SK-N-DZ (cell line): ENCODE results near the gene MOB1B. TPM values are rescaled to one million over a fixed set of nuclear protein-coding genes. Genes with fewer than 3 reads are reported as not detected.
A peak's percentile ranks its signal among the peaks of the same experiment; 100 is the strongest.
"Not testable (repeated sequence)": the region's sequence is repeated elsewhere in the genome, so short reads cannot be mapped to it uniquely, and the experiment has no call there.

Experiments
- DNase-seq: peaks from one replicate; pipeline ENCODE4 v3.0.0-alpha.2; 2015; ENCODE audit warnings: low spot score
- polyA plus RNA-seq, 2 experiments: library from polyadenylated mRNA; depleted of rRNA; stranded (reverse); fragments of >200 nt; gene quantifications; 2 replicates each; pipeline ENCODE4 v1.2.3, GENCODE V29; 2014

MOB1B gene
- 8.5 and 11.0 TPM in 2 replicates for polyA plus RNA-seq (2014; cell fraction: cytosol; rRNA removed)
- 7.9 and 9.9 TPM in 2 replicates for polyA plus RNA-seq (2014; cell fraction: nucleus; rRNA removed)

- DNase-seq: peak; percentile 93
Observed at GRCh38 chr4:70901984-70902576, at the start of gene MOB1B. Gene MOB1B, plus strand, starts transcription at chr4:70902369. Its CDS starts 168 bp downstream, at chr4:70902537.

GRCh38 chr4:70855464-70855863 is 46.7 kb upstream of the MOB1B start:
- no peak for DNase-seq

- DNase-seq: no peak
Observed at GRCh38 chr4:70858454-70858853, 43.7 kb upstream of the MOB1B start.

GRCh38 chr4:70859066-70859465 is 43.1 kb upstream of the MOB1B start:
- no peak for DNase-seq

- no peak for DNase-seq
Observed at GRCh38 chr4:70863099-70863790, 38.9 kb upstream of the MOB1B start.

GRCh38 chr4:70868778-70869177 is 33.4 kb upstream of the MOB1B start:
- no peak for DNase-seq

- no peak for DNase-seq
Observed at GRCh38 chr4:70873216-70873615, 29.0 kb upstream of the MOB1B start.

GRCh38 chr4:70874268-70875156 is 27.7 kb upstream of the MOB1B start:
- no peak for DNase-seq

GRCh38 chr4:70877556-70877955 is 24.6 kb upstream of the MOB1B start:
- DNase-seq: no peak

GRCh38 chr4:70880739-70881138 is 21.4 kb upstream of the MOB1B start:
- no peak for DNase-seq

- DNase-seq: no peak
Observed at GRCh38 chr4:70885174-70885573, 17.0 kb upstream of the MOB1B start.

- no peak for DNase-seq
Observed at GRCh38 chr4:70892086-70892769, 9.9 kb upstream of the MOB1B start.

GRCh38 chr4:70893790-70894189 is 8.4 kb upstream of the MOB1B start:
- DNase-seq: no peak

GRCh38 chr4:70895405-70895804 is 6.8 kb upstream of the MOB1B start:
- DNase-seq: no peak

GRCh38 chr4:70895811-70896491 is 6.2 kb upstream of the MOB1B start:
- DNase-seq: no peak

- not testable (repeated sequence) for DNase-seq
Observed at GRCh38 chr4:70898581-70898980, 3.6 kb upstream of the MOB1B start.

GRCh38 chr4:70901607-70901983 is 574 bp upstream of the MOB1B start:
- DNase-seq: no peak

- peak; percentile 30 for DNase-seq
Observed at GRCh38 chr4:70902577-70903290, 565 bp downstream of the MOB1B start.

- peak; percentile 47 for DNase-seq
Observed at GRCh38 chr4:70903291-70903603, 1.1 kb downstream of the MOB1B start.

GRCh38 chr4:70908993-70909556 is 6.9 kb downstream of the MOB1B start:
- DNase-seq: no peak
